Measurements from ENCODE around the gene PGC.

DNA sequence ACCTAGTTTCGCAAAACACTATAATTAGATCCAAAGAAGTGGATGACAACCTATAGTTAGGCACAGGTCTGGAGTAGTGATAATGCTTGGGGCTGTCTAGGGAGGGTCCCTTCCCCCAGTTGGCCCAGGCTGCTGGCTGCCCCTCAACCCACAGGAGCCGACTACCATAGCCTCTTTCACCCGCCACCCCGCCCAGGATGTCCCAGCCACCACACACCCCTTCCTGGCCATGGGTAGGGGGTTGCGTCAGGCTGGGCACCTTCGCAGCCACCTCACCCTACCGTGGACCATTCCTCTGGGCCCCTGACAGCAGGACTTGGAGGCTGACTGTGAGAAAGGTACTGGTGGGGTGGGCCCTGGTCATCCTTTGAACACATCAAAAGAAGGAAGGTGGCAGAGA lies 20.3 kb downstream of the PGC start:
- no peak for TF ChIP-seq HDAC6 (IDR thresholded peaks at IDR 0.05; ENCODE audit: low read depth, low read length)
- no peak for TF ChIP-seq EGR1 (IDR thresholded peaks at IDR 0.05; ENCODE audit: borderline replicate concordance, low read depth, low read length)
- no peak for TF ChIP-seq FOSL1 (IDR thresholded peaks at IDR 0.05; ENCODE audit: insufficient read depth, low read depth, low read length)
- TF ChIP-seq, protein P1, sequence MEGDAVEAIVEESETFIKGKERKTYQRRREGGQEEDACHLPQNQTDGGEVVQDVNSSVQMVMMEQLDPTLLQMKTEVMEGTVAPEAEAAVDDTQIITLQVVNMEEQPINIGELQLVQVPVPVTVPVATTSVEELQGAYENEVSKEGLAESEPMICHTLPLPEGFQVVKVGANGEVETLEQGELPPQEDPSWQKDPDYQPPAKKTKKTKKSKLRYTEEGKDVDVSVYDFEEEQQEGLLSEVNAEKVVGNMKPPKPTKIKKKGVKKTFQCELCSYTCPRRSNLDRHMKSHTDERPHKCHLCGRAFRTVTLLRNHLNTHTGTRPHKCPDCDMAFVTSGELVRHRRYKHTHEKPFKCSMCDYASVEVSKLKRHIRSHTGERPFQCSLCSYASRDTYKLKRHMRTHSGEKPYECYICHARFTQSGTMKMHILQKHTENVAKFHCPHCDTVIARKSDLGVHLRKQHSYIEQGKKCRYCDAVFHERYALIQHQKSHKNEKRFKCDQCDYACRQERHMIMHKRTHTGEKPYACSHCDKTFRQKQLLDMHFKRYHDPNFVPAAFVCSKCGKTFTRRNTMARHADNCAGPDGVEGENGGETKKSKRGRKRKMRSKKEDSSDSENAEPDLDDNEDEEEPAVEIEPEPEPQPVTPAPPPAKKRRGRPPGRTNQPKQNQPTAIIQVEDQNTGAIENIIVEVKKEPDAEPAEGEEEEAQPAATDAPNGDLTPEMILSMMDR (IDR thresholded peaks at IDR 0.05; ENCODE audit: control extremely low read depth in 1 of 3, insufficient read depth in 1 of 3, low read depth in 1 of 3, low read length in 3 of 3), result no peak

Measured in H1 (cell line).